A673 (cell line): ENCODE results near the gene PRAME.

ENCODE experiments used
- CTCF ChIP-seq: fragments of 300-800, 200-600 bp; sonication (generic); conservative IDR thresholded peaks from 2 replicates; pipeline ENCODE4 v1.5.1; 2017; ENCODE audit warnings: low read depth, mild to moderate bottlenecking, antibody characterized with exemption, low read length, moderate library complexity, mixed read lengths
- EZH2 ChIP-seq: fragments of 200-600 bp; sonication (generic); IDR thresholded peaks from 2 replicates; pipeline ENCODE4 v1.6.1; 2017; ENCODE audit warnings: borderline replicate concordance, low read depth, mild to moderate bottlenecking, mixed read lengths, antibody characterized with exemption, low read length; ENCODE audit not compliant: poor library complexity, severe bottlenecking

- TF ChIP-seq CTCF = no peak
- no peak for TF ChIP-seq EZH2
Measured at GRCh38 chr22:22498267-22498666, 60.8 kb downstream of the PRAME start.
